ENCODE measurements around the gene ZFP36L2. TPM values are rescaled to one million over a fixed set of nuclear protein-coding genes. Genes with fewer than 3 reads are reported as not detected.
A peak's percentile ranks its signal among the peaks of the same experiment; 100 is the strongest.

The ZFP36L2 gene
- total RNA-seq, 6 experiments from 2014 or later = 20.8 to 50.0 (median 33.6) TPM

DNA sequence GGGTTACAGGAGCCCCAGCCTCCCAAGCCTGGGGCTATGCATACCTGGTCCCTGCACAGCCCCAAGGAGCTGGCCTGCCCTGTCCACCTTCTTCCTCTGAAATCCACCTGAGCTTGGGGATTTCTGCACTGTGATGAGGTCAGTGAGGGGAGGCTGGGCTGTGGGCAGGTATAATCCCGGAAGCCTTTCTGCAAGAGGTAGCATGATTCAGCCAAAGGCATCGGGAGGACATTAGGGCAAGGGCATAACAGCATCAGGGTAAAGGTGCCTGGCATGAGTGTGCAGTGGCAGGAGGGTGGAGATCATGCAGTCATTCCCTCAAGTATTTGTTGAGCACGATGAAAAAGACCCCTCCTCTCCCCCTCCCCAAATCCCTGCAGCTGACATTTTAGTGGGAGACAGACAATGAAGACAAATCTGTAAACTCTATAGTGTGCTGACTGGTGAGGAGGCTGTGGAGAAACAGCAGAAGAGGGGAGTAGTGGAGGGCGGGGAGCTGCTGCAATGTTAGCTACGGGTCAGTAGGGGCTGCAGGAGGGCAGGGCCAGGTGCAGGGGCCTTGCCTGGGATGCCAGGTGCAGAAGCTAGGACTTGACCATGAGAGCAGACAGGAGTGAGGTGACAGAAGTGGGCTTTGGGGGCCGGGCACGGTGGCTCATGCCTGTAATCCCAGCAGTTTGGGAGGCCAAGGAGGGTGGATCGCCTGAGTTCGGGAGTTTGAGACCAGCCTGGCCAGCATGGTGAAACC lies 18.7 kb downstream of the ZFP36L2 start:
- Histone ChIP-seq H3K36me3 (no peaks in the 10 kb centered on the region), H3K4me1 (peaks cover 0 to 5% (median 0%) of the 10 kb centered on the region in 4 donors), H3K9me3 (no peaks in the 10 kb centered on the region), H3K4me3 (no peak overlapping the region), H3K27ac (no peak overlapping the region), H3K27me3 (no peaks in the 10 kb centered on the region)
- ATAC-seq (peak in 1 of 4 donors; percentile 79), DNase-seq (no peak)
- TF ChIP-seq POLR2A (IDR thresholded peaks at IDR 0.05) = no peak
- TF ChIP-seq, protein P1, sequence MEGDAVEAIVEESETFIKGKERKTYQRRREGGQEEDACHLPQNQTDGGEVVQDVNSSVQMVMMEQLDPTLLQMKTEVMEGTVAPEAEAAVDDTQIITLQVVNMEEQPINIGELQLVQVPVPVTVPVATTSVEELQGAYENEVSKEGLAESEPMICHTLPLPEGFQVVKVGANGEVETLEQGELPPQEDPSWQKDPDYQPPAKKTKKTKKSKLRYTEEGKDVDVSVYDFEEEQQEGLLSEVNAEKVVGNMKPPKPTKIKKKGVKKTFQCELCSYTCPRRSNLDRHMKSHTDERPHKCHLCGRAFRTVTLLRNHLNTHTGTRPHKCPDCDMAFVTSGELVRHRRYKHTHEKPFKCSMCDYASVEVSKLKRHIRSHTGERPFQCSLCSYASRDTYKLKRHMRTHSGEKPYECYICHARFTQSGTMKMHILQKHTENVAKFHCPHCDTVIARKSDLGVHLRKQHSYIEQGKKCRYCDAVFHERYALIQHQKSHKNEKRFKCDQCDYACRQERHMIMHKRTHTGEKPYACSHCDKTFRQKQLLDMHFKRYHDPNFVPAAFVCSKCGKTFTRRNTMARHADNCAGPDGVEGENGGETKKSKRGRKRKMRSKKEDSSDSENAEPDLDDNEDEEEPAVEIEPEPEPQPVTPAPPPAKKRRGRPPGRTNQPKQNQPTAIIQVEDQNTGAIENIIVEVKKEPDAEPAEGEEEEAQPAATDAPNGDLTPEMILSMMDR (IDR thresholded peaks at IDR 0.05) = no peak
- intact Hi-C loops (cut with DNase I) = no loop called here
- 53% methylated on average over 5 of the region's 9 CpGs for WGBS (ENCODE audit: insufficient coverage, low coverage, low lambda C conversion rate, missing lambda C conversion rate)

DNA sequence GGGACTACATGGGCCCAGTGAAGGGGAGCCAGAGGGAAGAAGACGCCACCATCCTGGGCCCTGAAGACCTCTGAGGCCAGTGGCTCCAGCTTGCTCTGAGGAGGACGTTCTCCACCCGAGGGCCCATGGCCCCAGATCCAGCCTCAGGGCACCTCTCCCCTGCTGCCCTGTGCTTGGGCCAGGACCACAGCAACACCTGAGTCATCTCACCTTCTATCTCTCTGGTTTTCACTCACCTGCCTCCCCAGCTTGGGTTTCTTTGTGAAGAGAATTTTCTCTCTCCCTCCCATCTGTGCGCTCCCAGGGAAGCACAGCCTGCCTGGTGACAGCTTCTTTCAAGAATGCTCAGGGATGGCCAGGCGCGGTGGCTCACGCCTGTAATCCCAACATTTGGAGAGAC lies 19.8 kb downstream of the ZFP36L2 start:
- Histone ChIP-seq H3K4me3 (no peak overlapping the region), H3K9me3 (no peaks in the 10 kb centered on the region), H3K4me1 (peaks cover 0 to 5% (median 0%) of the 10 kb centered on the region in 4 donors), H3K27ac (no peak overlapping the region), H3K27me3 (no peaks in the 10 kb centered on the region), H3K36me3 (no peaks in the 10 kb centered on the region)
- TF ChIP-seq, protein P1 (IDR thresholded peaks at IDR 0.05) = no peak
- no peak for TF ChIP-seq POLR2A (IDR thresholded peaks at IDR 0.05)
- intact Hi-C loops (cut with DNase I) = no loop called here
- DNase-seq (no peak), ATAC-seq (no peak)
- WGBS (ENCODE audit: insufficient coverage, low coverage, low lambda C conversion rate, missing lambda C conversion rate) = no CpG with 5 or more reads among the region's 7 CpGs

DNA sequence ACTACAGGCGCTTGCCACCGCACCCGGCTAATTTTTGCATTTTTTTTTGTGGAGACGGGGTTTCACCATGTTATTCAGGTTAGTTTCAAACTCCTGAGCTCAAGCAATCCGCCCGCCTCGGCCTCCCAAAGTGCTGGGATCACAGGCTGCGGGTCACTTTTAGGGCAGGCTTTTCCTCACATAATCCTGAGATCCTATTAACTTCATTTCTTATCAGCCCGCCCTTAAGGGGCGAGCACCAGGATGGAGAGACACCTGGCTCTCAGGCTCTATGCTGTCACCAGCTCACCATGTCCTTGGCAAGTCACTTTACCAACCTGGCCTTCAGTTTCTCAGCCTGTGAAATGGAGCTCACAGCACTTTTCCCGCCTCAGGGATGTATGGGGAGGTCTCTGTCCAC lies 23.0 kb downstream of the ZFP36L2 start:
- 96% methylated on average over 4 of the region's 11 CpGs for WGBS (ENCODE audit: insufficient coverage, low coverage, low lambda C conversion rate, missing lambda C conversion rate)
- no peak overlapping the region for H3K4me3 ChIP-seq
- ATAC-seq = no peak
- no peaks in the 10 kb centered on the region for H3K4me1 ChIP-seq
- no peaks in the 10 kb centered on the region for H3K9me3 ChIP-seq
- intact Hi-C loops (cut with DNase I) = no loop called here
- no peaks in the 10 kb centered on the region for H3K36me3 ChIP-seq
- TF ChIP-seq, protein P1 (IDR thresholded peaks at IDR 0.05) = no peak
- TF ChIP-seq POLR2A (IDR thresholded peaks at IDR 0.05) = no peak
- no peak for DNase-seq
- H3K27me3 ChIP-seq = no peaks in the 10 kb centered on the region
- no peak overlapping the region for H3K27ac ChIP-seq

DNA sequence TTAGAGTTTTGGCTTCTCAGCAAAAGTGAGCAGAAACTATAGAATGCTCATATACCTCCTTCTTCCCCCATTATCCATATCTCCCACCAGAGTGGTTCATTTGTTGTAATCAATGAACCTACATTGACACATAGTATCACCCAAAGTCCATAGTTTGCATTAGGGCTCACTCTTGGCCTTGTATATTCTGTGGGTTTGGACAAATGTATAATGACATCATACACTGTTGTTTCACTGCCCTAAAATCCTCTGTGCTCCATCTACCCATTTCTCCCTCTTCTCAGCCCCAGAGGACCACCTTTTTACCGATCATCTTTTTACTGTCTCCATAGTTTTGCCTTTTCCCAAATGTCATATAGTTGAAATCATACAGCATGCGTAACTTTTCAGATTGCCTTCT lies 24.1 kb downstream of the ZFP36L2 start:
- Histone ChIP-seq H3K4me3 (no peak overlapping the region), H3K36me3 (no peaks in the 10 kb centered on the region), H3K27ac (no peak overlapping the region), H3K4me1 (no peaks in the 10 kb centered on the region), H3K27me3 (no peaks in the 10 kb centered on the region), H3K9me3 (no peaks in the 10 kb centered on the region)
- no peak for ATAC-seq
- 64% methylated on average over 2 of the region's 2 CpGs for WGBS (ENCODE audit: insufficient coverage, low coverage, low lambda C conversion rate, missing lambda C conversion rate)
- intact Hi-C loops (cut with DNase I) = no loop called here
- TF ChIP-seq, protein P1 (IDR thresholded peaks at IDR 0.05) = no peak
- TF ChIP-seq POLR2A (IDR thresholded peaks at IDR 0.05) = no peak
- no peak for DNase-seq

Measured in right lobe of liver (tissue), 6 donors.